Neural cell (in vitro differentiated cells): Measurements from ENCODE around the gene INVS. TPM values are rescaled to one million over a fixed set of nuclear protein-coding genes. Genes with fewer than 3 reads are reported as not detected.

Source experiments
- H2AFZ ChIP-seq: fragments of 200-600, 300-800 bp; sonication (generic), shearing (Covaris generic); 2 replicates; pipeline ENCODE4 v1.6.0; 2014; ENCODE audit warnings: low read depth, mild to moderate bottlenecking, antibody characterized with exemption, low read length, moderate library complexity
- H3F3A ChIP-seq: fragments of 200-600 bp; shearing (Covaris generic); 2 replicates; pipeline ENCODE4 v1.6.1; 2016; ENCODE audit warnings: mild to moderate bottlenecking, moderate library complexity, mixed read lengths, antibody characterized with exemption, low read length; ENCODE audit not compliant: insufficient read depth, poor library complexity, severe bottlenecking
- H3K27ac ChIP-seq: fragments of 200-600, 300-800 bp; sonication (generic), shearing (Covaris generic); 2 replicates; pipeline ENCODE4 v1.5.1; 2014; ENCODE audit warnings: mild to moderate bottlenecking, low read length, moderate library complexity
- H3K27me3 ChIP-seq: fragments of 300-800, 200-600 bp; sonication (generic), shearing (Covaris generic); 2 replicates; pipeline ENCODE4 v1.6.0; 2014; ENCODE audit warnings: mild to moderate bottlenecking, low read depth, low read length, moderate library complexity; ENCODE audit not compliant: insufficient read depth
- H3K36me3 ChIP-seq: fragments of 300-800, 200-600 bp; sonication (generic), shearing (Covaris generic); 2 replicates; pipeline ENCODE4 v1.5.1; 2014; ENCODE audit warnings: mild to moderate bottlenecking, antibody characterized with exemption, low read length, moderate library complexity; ENCODE audit not compliant: insufficient read depth
- H3K4me2 ChIP-seq: fragments of 300-800, 200-600 bp; sonication (generic), shearing (Covaris generic); 2 replicates; pipeline ENCODE4 v1.6.0; 2014; ENCODE audit warnings: mild to moderate bottlenecking, low read length
- H3K4me3 ChIP-seq: fragments of 300-800, 200-600 bp; sonication (generic), shearing (Covaris generic); 2 replicates; pipeline ENCODE4 v1.5.1; 2014; ENCODE audit warnings: mild to moderate bottlenecking, low read length, moderate library complexity
- H3K79me2 ChIP-seq: fragments of 200-600 bp; shearing (Covaris generic); replicated peaks from 2 replicates; pipeline ENCODE4 v1.6.0; 2014; ENCODE audit warnings: mild to moderate bottlenecking, low read length, moderate library complexity; ENCODE audit not compliant: insufficient read depth
- H3K9ac ChIP-seq: fragments of 300-800, 200-600 bp; sonication (generic), shearing (Covaris generic); 2 replicates; pipeline ENCODE4 v1.6.1; 2016; ENCODE audit warnings: mild to moderate bottlenecking, low read length, mixed read lengths
- H3K9me2 ChIP-seq: fragments of 200-600 bp; shearing (Covaris generic); 2 replicates; pipeline ENCODE4 v1.6.1; 2016; ENCODE audit warnings: mild to moderate bottlenecking, low read length, mixed read lengths; ENCODE audit not compliant: insufficient read depth
- H3K9me3 ChIP-seq: fragments of 200-600, 300-800 bp; sonication (generic), shearing (Covaris generic); 2 replicates; pipeline ENCODE4 v1.6.1; 2016; ENCODE audit warnings: mild to moderate bottlenecking, mixed run types, low read length, moderate library complexity, mixed read lengths
- H4K20me1 ChIP-seq: fragments of 200-600 bp; shearing (Covaris generic); 2 replicates; pipeline ENCODE4 v1.6.1; 2016; ENCODE audit warnings: mild to moderate bottlenecking, mixed run types; ENCODE audit not compliant: insufficient read depth
- CTCF ChIP-seq: fragments of 450-650 bp; IDR thresholded peaks from 2 replicates; pipeline ENCODE4 v1.5.1; 2014; ENCODE audit warnings: antibody characterized with exemption, mild to moderate bottlenecking, moderate library complexity; ENCODE audit not compliant: poor library complexity, severe bottlenecking
- EP300 ChIP-seq: fragments of 450-650 bp; conservative IDR thresholded peaks from 2 replicates; pipeline ENCODE4 v1.6.1; 2014; ENCODE audit warnings: antibody characterized with exemption, mild to moderate bottlenecking, moderate library complexity; ENCODE audit not compliant: poor library complexity, severe bottlenecking
- EZH2 ChIP-seq: fragments of 200-600, 300-800 bp; shearing (Covaris generic), sonication (generic); IDR thresholded peaks from 2 replicates; pipeline ENCODE4 v1.6.1; 2014; ENCODE audit warnings: antibody characterized with exemption, low read length, borderline replicate concordance, mild to moderate bottlenecking; ENCODE audit not compliant: insufficient read depth, poor library complexity, severe bottlenecking
- MXI1 ChIP-seq: fragments of 450-650 bp; conservative IDR thresholded peaks from 2 replicates; pipeline ENCODE4 v1.6.1; 2014; ENCODE audit warnings: antibody characterized with exemption, mild to moderate bottlenecking; ENCODE audit not compliant: poor library complexity, severe bottlenecking
- POLR2AphosphoS5 ChIP-seq: IDR thresholded peaks from 2 replicates; pipeline ENCODE4 v1.6.1; 2012
- RAD21 ChIP-seq: fragments of 450-650 bp; conservative IDR thresholded peaks from 2 replicates; pipeline ENCODE4 v1.6.1; 2014; ENCODE audit warnings: antibody characterized with exemption, mild to moderate bottlenecking, moderate library complexity
- REST ChIP-seq: IDR thresholded peaks from 2 replicates; pipeline ENCODE4 v1.6.1; 2012; ENCODE audit warnings: borderline replicate concordance
- SMC3 ChIP-seq: fragments of 450-650 bp; conservative IDR thresholded peaks from 2 replicates; pipeline ENCODE4 v1.6.1; 2014; ENCODE audit warnings: antibody characterized with exemption, mild to moderate bottlenecking, moderate library complexity; ENCODE audit not compliant: poor library complexity
- TAF1 ChIP-seq: IDR thresholded peaks from 2 replicates; pipeline ENCODE4 v1.6.1; 2012; ENCODE audit warnings: low read depth
- polyA plus RNA-seq: library from polyadenylated mRNA; depleted of rRNA; stranded (reverse); fragments of >200 nt; gene quantifications from 2 replicates; pipeline ENCODE4 v1.2.3, GENCODE V29; 2014

The INVS gene
- polyA plus RNA-seq, 1 donor from 2014 or later = 11.3 TPM

DNA sequence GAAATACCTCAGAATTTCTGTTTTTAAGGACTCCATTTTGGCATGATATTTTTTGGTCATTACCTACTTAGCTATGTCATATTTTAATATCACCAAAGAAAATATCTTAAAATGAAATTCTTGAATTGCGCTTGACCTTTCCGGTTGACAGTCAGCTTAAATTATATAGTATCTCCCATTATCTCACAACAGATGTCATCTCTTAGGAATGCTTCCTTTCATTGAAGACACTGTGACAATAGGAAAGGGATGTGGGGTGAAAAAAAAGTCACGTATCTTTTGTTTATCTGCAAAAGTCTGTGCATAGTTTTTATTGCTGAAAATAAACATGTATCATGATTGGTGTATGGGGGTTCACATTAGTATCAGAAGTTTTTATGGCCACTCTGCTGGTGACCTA, 105.8 kb downstream of the INVS start:
- Histone ChIP-seq H3K9me3 (no peaks in the 10 kb centered on the region), H2AFZ (no peak overlapping the region), H3F3A (no peaks in the 10 kb centered on the region), H3K36me3 (no peaks in the 10 kb centered on the region), H3K9ac (no peak overlapping the region), H3K27ac (no peak overlapping the region), H4K20me1 (no peaks in the 10 kb centered on the region), H3K79me2 (no peaks in the 10 kb centered on the region), H3K27me3 (no peaks in the 10 kb centered on the region), H3K4me2 (no peak overlapping the region), H3K9me2 (no peaks in the 10 kb centered on the region), H3K4me3 (no peak overlapping the region)
- no peak for TF ChIP-seq MXI1
- no peak for TF ChIP-seq POLR2AphosphoS5
- no peak for TF ChIP-seq SMC3
- TF ChIP-seq RAD21 = no peak
- no peak for TF ChIP-seq TAF1
- TF ChIP-seq CTCF = no peak
- no peak for TF ChIP-seq EZH2
- no peak for TF ChIP-seq EP300
- no peak for TF ChIP-seq REST

GRCh38 chr9:100206899-100207298, 107.9 kb downstream of the INVS start:
- H3K9ac ChIP-seq = no peak overlapping the region
- TF ChIP-seq CTCF = no peak
- no peak for TF ChIP-seq TAF1
- no peak for TF ChIP-seq POLR2AphosphoS5
- no peak for TF ChIP-seq MXI1
- no peak for TF ChIP-seq RAD21
- no peak for TF ChIP-seq EP300
- TF ChIP-seq EZH2 = no peak
- H3K4me2 ChIP-seq = no peak overlapping the region

More at GRCh38 chr9:100206899-100207298, 107.9 kb downstream of the INVS start:
- Histone ChIP-seq H3K9me2 (no peaks in the 10 kb centered on the region), H4K20me1 (no peaks in the 10 kb centered on the region), H3K36me3 (no peaks in the 10 kb centered on the region), H3F3A (no peaks in the 10 kb centered on the region), H3K27me3 (no peaks in the 10 kb centered on the region), H2AFZ (no peak overlapping the region), H3K27ac (no peak overlapping the region), H3K79me2 (no peaks in the 10 kb centered on the region), H3K9me3 (no peaks in the 10 kb centered on the region), H3K4me3 (no peak overlapping the region)
